Esophagus muscularis mucosa (tissue), 4 donors: Measurements from ENCODE around the gene COL4A6. TPM values are rescaled to one million over a fixed set of nuclear protein-coding genes. Genes with fewer than 3 reads are reported as not detected.

Experiments used
- DNase-seq: peaks from one replicate; pipeline ENCODE4 v3.0.0-alpha.2; 2017; ENCODE audit errors: extremely low spot score
- H3K27ac ChIP-seq, 4 donors: fragments of 200-600 bp; sonication (generic); replicated peaks in 1 of 4; 1 replicate in 3 of 4; 2 replicates in 1 of 4; pipeline ENCODE4 v1.5.1; 2016 to 2019; ENCODE audit warnings: mild to moderate bottlenecking in 1 of 4
- H3K27me3 ChIP-seq, 4 donors: fragments of 200-600 bp; sonication (generic); one replicate each; pipeline versions ENCODE4 v1.5.1 to v1.6.0; 2016 to 2019
- H3K36me3 ChIP-seq, 4 donors: fragments of 200-600 bp; sonication (generic); one replicate each; pipeline ENCODE4 v1.5.1; 2016 to 2019
- H3K4me1 ChIP-seq, 4 donors: fragments of 200-600 bp; sonication (generic); one replicate each; pipeline ENCODE4 v1.5.1; 2016 to 2019
- H3K4me3 ChIP-seq, 4 donors: fragments of 200-600 bp; sonication (generic); 1 replicate in 2 of 4; 2 replicates in 2 of 4; pipeline ENCODE4 v1.5.1; 2016 to 2019; ENCODE audit warnings: mild to moderate bottlenecking in 4 of 4, moderate library complexity in 1 of 4
- H3K9me3 ChIP-seq, 4 donors: fragments of 200-600 bp; sonication (generic); 1 replicate in 3 of 4; 2 replicates in 1 of 4; pipeline ENCODE4 v1.5.1; 2016 to 2019
- EP300 ChIP-seq: sonication (generic); formaldehyde crosslinking; IDR thresholded peaks from one replicate; pipeline ENCODE4 v1.6.1; 2017; ENCODE audit warnings: antibody characterized with exemption
- POLR2A ChIP-seq: fragments of 450-650 bp; IDR thresholded peaks from one replicate; pipeline ENCODE4 v1.6.1; 2017; ENCODE audit warnings: antibody characterized with exemption, moderate library complexity, mild to moderate bottlenecking, low read depth
- POLR2AphosphoS5 ChIP-seq, 2 donors: sonication (generic); formaldehyde crosslinking; IDR thresholded peaks; one replicate each; pipeline ENCODE4 v1.6.1; 2017; ENCODE audit warnings: antibody characterized with exemption in 2 of 2
- WGBS: methylation state at CpG from one replicate; pipeline ENCODE4 v1.1.5; 2018; 5-methylcytosine and 5-hydroxymethylcytosine counted together
- intact Hi-C: fragments of 100-400 bp; cut with DNase I; formaldehyde crosslinking; loops from one replicate; pipeline ENCODE4 v1.15.1; 2023
- total RNA-seq, 4 donors: library from RNA; depleted of rRNA; stranded (reverse); fragments of >200 nt; gene quantifications; one replicate each; pipeline versions ENCODE4 v1.1.0 to v1.2.1, GENCODE V29; 2016
- TF ChIP-seq, protein P1 (sequence below), 3 experiments: fragments of 200-600 bp in 2 of 3; fragments of 450-650 bp in 1 of 3; sonication (generic) in 2 of 3; IDR thresholded peaks; one replicate each; pipeline ENCODE4 v1.5.1; 2017 to 2019; ENCODE audit warnings: antibody characterized with exemption in 3 of 3, mild to moderate bottlenecking in 2 of 3, moderate library complexity in 1 of 3

COL4A6 gene
- total RNA-seq, 4 donors from 2014 or later = 126 to 192 (median 164) TPM

GRCh38 chrX:108426262-108426661, 12.0 kb downstream of the COL4A6 start:
- WGBS = 56% methylated on average over 1 of the region's 1 CpG
- H3K27me3 ChIP-seq = no peaks in the 10 kb centered on the region
- H3K36me3 ChIP-seq = no peaks in the 10 kb centered on the region
- intact Hi-C loops = no loop called here
- DNase-seq = no peak
- peak overlapping the region in 2 of 4 donors; percentile 5 to 23 for H3K27ac ChIP-seq
- H3K4me1 ChIP-seq = peaks cover 0 to 19% (median 2%) of the 10 kb centered on the region in 4 donors
- H3K9me3 ChIP-seq = no peaks in the 10 kb centered on the region
- TF ChIP-seq POLR2AphosphoS5 (IDR thresholded peaks at IDR 0.05) = no peak
- TF ChIP-seq POLR2A = no peak
- TF ChIP-seq, protein P1, sequence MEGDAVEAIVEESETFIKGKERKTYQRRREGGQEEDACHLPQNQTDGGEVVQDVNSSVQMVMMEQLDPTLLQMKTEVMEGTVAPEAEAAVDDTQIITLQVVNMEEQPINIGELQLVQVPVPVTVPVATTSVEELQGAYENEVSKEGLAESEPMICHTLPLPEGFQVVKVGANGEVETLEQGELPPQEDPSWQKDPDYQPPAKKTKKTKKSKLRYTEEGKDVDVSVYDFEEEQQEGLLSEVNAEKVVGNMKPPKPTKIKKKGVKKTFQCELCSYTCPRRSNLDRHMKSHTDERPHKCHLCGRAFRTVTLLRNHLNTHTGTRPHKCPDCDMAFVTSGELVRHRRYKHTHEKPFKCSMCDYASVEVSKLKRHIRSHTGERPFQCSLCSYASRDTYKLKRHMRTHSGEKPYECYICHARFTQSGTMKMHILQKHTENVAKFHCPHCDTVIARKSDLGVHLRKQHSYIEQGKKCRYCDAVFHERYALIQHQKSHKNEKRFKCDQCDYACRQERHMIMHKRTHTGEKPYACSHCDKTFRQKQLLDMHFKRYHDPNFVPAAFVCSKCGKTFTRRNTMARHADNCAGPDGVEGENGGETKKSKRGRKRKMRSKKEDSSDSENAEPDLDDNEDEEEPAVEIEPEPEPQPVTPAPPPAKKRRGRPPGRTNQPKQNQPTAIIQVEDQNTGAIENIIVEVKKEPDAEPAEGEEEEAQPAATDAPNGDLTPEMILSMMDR (IDR thresholded peaks at IDR 0.05) = no peak
- no peak for TF ChIP-seq EP300
- no peak overlapping the region for H3K4me3 ChIP-seq

- intact Hi-C loops = no loop called here
- H3K9me3 ChIP-seq = no peaks in the 10 kb centered on the region
- no peak overlapping the region for H3K4me3 ChIP-seq
- H3K27ac ChIP-seq = peak overlapping the region in 1 of 4 donors; percentile 7
- H3K36me3 ChIP-seq = no peaks in the 10 kb centered on the region
- no peak for DNase-seq
- 58% methylated on average over 1 of the region's 1 CpG for WGBS
- no peaks in the 10 kb centered on the region for H3K27me3 ChIP-seq
- peaks cover 0 to 31% (median 2%) of the 10 kb centered on the region in 4 donors for H3K4me1 ChIP-seq
- TF ChIP-seq EP300 (no peak), POLR2A (no peak), POLR2AphosphoS5 (IDR thresholded peaks at IDR 0.05) (no peak)
- TF ChIP-seq, protein P1 (IDR thresholded peaks at IDR 0.05) = no peak
Measured at GRCh38 chrX:108420481-108420880, 17.7 kb downstream of the COL4A6 start.

DNA sequence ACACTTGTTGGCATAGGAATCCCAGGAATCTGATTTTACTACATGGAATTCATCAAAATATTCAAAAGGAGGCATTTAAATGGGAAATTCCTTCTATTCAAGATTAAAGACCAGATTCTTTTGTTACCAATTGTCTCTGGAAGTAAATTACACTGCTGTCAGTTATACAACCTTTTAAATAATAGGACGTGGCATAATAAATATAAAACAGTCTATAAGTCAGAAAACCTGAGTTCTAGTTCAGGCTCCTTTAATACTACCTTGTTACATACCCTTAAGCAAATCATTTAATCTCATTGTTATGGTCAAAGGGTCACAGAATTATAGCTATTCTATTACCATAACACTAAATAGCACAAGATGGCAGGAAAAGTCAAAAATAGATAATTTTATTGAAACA, 18.8 kb downstream of the COL4A6 start:
- TF ChIP-seq, protein P1 (IDR thresholded peaks at IDR 0.05) = no peak
- TF ChIP-seq POLR2A (no peak), POLR2AphosphoS5 (IDR thresholded peaks at IDR 0.05) (no peak), EP300 (no peak)
- 36% methylated on average over 1 of the region's 1 CpG for WGBS
- Histone ChIP-seq H3K36me3 (no peaks in the 10 kb centered on the region), H3K9me3 (no peaks in the 10 kb centered on the region), H3K27ac (no peak overlapping the region), H3K4me1 (peaks cover 0 to 32% (median 2%) of the 10 kb centered on the region in 4 donors), H3K27me3 (no peaks in the 10 kb centered on the region), H3K4me3 (no peak overlapping the region)
- DNase-seq = no peak
- intact Hi-C loops = no loop called here

GRCh38 chrX:108417257-108417656, 21.0 kb downstream of the COL4A6 start:
- 45% methylated on average over 1 of the region's 1 CpG for WGBS
- no peaks in the 10 kb centered on the region for H3K27me3 ChIP-seq
- TF ChIP-seq EP300 = no peak
- TF ChIP-seq, protein P1 (IDR thresholded peaks at IDR 0.05) = no peak
- TF ChIP-seq POLR2AphosphoS5 (IDR thresholded peaks at IDR 0.05) = no peak
- no peak for TF ChIP-seq POLR2A

DNA sequence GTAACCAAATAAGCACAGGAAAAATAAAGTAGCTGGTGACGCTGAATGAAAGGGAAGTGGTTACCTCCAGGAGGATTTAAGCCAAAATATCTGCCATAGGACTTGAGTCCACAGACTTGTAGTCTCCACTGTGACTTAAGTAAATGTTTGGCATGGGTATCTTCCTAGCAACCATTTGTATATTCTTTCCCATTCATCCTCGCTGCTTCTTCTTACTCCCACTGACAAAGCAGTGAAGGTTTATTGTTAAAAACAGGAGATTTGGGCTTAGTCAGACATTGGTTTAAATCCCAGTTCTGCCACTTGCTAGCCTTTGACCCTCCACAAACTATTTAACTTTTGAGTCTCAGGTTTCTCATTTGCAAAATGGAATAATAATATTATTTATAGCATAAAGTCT, 22.3 kb downstream of the COL4A6 start:
- Histone ChIP-seq H3K27me3 (no peaks in the 10 kb centered on the region), H3K9me3 (no peaks in the 10 kb centered on the region), H3K36me3 (no peaks in the 10 kb centered on the region), H3K27ac (peak overlapping the region in 2 of 4 donors; percentile 19 to 28), H3K4me3 (no peak overlapping the region), H3K4me1 (peaks cover 0 to 46% (median 13%) of the 10 kb centered on the region in 4 donors)
- TF ChIP-seq, protein P1 (IDR thresholded peaks at IDR 0.05) = no peak
- no peak for TF ChIP-seq POLR2AphosphoS5 (IDR thresholded peaks at IDR 0.05)
- TF ChIP-seq POLR2A = no peak
- no peak for TF ChIP-seq EP300
- DNase-seq = no peak
- intact Hi-C loops = no loop called here
- 17% methylated on average over 2 of the region's 2 CpGs for WGBS

More at GRCh38 chrX:108417257-108417656, 21.0 kb downstream of the COL4A6 start:
- DNase-seq = no peak
- Histone ChIP-seq H3K4me1 (peaks cover 0 to 36% (median 5%) of the 10 kb centered on the region in 4 donors), H3K36me3 (no peaks in the 10 kb centered on the region), H3K9me3 (no peaks in the 10 kb centered on the region), H3K4me3 (no peak overlapping the region), H3K27ac (peak overlapping the region in 2 of 4 donors; percentile 14 to 36)
- intact Hi-C loops = no loop called here
